ENCODE results near the gene CLEC20A. TPM values are rescaled to one million over a fixed set of nuclear protein-coding genes. Genes with fewer than 3 reads are reported as not detected.

CLEC20A gene
- total and polyA plus RNA-seq, 2 donors from 2014 or later, result 0.47 TPM; not detected in 1

DNA sequence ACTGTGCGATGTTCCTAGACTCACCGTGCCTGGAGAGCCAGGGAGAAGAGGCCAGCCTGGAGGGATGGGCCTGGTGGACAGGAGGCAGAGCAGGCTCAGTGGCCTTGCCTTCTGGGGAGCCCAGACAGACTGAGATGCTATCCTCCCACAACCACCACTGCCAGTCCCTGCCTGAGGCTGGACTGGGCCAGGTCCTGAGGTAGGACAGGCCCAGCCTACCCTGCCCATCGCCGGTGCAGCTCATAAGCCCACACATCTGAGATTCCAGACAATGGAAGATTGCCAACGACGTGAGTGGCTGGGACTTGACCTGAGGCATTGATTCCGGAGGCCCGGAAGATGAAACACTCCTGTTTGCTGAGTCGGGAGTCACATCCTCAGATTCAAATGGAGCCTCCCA, 5.8 kb downstream of the CLEC20A start:
- intact Hi-C loops (cut with DNase I), result no loop called here
- no peak for DNase-seq
- no peak for FAIRE-seq
- Histone ChIP-seq H3K4me3 (ENCODE audit: low read length in 3 of 3) (no peak overlapping the region), H3K27ac (ENCODE audit: low read depth in 2 of 2, low read length in 2 of 2) (no peak overlapping the region), H3K4me1 (ENCODE audit: control insufficient read depth in 2 of 3, insufficient read depth in 2 of 3, low read depth in 1 of 3, low read length in 3 of 3) (peaks cover 0 to 4% (median 0%) of the 10 kb centered on the region in 3 donors), H3K9me3 (ENCODE audit: control insufficient read depth in 2 of 3, insufficient read depth in 1 of 3, low read length in 3 of 3) (no peaks in the 10 kb centered on the region), H3K36me3 (ENCODE audit: control insufficient read depth in 2 of 3, insufficient read depth in 3 of 3, low read length in 3 of 3) (no peaks in the 10 kb centered on the region), H3K27me3 (ENCODE audit: control insufficient read depth, insufficient read depth, low read length) (no peaks in the 10 kb centered on the region), H3K9ac (ENCODE audit: low read length in 3 of 3) (no peak overlapping the region)
- TF ChIP-seq, protein P1, sequence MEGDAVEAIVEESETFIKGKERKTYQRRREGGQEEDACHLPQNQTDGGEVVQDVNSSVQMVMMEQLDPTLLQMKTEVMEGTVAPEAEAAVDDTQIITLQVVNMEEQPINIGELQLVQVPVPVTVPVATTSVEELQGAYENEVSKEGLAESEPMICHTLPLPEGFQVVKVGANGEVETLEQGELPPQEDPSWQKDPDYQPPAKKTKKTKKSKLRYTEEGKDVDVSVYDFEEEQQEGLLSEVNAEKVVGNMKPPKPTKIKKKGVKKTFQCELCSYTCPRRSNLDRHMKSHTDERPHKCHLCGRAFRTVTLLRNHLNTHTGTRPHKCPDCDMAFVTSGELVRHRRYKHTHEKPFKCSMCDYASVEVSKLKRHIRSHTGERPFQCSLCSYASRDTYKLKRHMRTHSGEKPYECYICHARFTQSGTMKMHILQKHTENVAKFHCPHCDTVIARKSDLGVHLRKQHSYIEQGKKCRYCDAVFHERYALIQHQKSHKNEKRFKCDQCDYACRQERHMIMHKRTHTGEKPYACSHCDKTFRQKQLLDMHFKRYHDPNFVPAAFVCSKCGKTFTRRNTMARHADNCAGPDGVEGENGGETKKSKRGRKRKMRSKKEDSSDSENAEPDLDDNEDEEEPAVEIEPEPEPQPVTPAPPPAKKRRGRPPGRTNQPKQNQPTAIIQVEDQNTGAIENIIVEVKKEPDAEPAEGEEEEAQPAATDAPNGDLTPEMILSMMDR (IDR thresholded peaks at IDR 0.05; ENCODE audit: borderline replicate concordance, extremely low read depth, insufficient read depth), result no peak

DNA sequence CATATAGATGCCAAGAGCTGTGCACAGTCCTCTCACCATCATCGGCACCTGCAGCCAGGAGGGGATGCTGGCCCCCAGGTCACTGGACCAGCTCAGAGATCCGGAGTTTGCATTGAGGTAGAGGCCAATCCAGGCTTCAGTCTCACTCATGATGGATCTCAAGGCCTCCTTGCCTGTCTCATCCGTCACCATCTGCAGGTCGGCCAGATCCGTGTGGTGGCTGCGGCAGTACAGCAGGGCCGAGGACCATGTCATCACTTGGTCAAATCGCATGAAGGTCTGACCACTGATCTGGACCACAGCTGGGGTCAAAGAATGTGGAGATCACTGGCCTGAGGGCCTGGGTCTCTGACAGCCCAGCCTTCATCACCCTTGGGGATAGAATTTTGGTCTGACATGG, 6.6 kb downstream of the CLEC20A start:
- H3K27me3 ChIP-seq (ENCODE audit: control insufficient read depth, insufficient read depth, low read length), result no peaks in the 10 kb centered on the region
- intact Hi-C loops (cut with DNase I), result no loop called here
- H3K4me1 ChIP-seq (ENCODE audit: control insufficient read depth in 2 of 3, insufficient read depth in 2 of 3, low read depth in 1 of 3, low read length in 3 of 3), result peaks cover 0 to 4% (median 0%) of the 10 kb centered on the region in 3 donors
- no peak for FAIRE-seq
- no peak overlapping the region for H3K4me3 ChIP-seq (ENCODE audit: low read length in 3 of 3)
- no peaks in the 10 kb centered on the region for H3K36me3 ChIP-seq (ENCODE audit: control insufficient read depth in 2 of 3, insufficient read depth in 3 of 3, low read length in 3 of 3)
- H3K9me3 ChIP-seq (ENCODE audit: control insufficient read depth in 2 of 3, insufficient read depth in 1 of 3, low read length in 3 of 3), result no peaks in the 10 kb centered on the region
- H3K27ac ChIP-seq (ENCODE audit: low read depth in 2 of 2, low read length in 2 of 2), result no peak overlapping the region
- no peak for DNase-seq
- TF ChIP-seq, protein P1 (IDR thresholded peaks at IDR 0.05; ENCODE audit: borderline replicate concordance, extremely low read depth, insufficient read depth), result no peak
- H3K9ac ChIP-seq (ENCODE audit: low read length in 3 of 3), result no peak overlapping the region

DNA sequence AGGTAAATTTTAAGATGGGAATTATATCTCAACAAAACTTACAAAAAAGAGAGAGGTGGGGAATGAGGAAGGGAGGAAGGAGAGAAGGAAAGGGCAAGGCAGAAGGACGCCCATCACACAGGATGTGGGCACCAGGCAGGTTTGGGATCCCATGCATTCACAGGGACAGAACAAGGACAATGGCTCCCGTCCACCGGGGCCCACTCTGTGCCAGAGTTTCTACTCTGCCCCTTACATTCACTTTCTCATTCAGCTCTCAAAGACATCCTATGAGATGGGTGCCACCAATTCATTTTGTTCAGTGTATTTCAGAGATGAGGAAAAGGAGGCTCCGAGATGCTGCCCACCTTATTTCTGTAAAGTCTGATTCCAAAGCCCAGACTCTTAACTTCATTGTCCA, 7.4 kb downstream of the CLEC20A start:
- Histone ChIP-seq H3K9ac (ENCODE audit: low read length in 3 of 3) (no peak overlapping the region), H3K27me3 (ENCODE audit: control insufficient read depth, insufficient read depth, low read length) (no peaks in the 10 kb centered on the region), H3K4me1 (ENCODE audit: control insufficient read depth in 2 of 3, insufficient read depth in 2 of 3, low read depth in 1 of 3, low read length in 3 of 3) (peaks cover 0 to 6% (median 0%) of the 10 kb centered on the region in 3 donors), H3K9me3 (ENCODE audit: control insufficient read depth in 2 of 3, insufficient read depth in 1 of 3, low read length in 3 of 3) (no peaks in the 10 kb centered on the region), H3K4me3 (ENCODE audit: low read length in 3 of 3) (no peak overlapping the region), H3K36me3 (ENCODE audit: control insufficient read depth in 2 of 3, insufficient read depth in 3 of 3, low read length in 3 of 3) (no peaks in the 10 kb centered on the region), H3K27ac (ENCODE audit: low read depth in 2 of 2, low read length in 2 of 2) (no peak overlapping the region)
- TF ChIP-seq, protein P1 (IDR thresholded peaks at IDR 0.05; ENCODE audit: borderline replicate concordance, extremely low read depth, insufficient read depth), result no peak
- intact Hi-C loops (cut with DNase I), result no loop called here
- DNase-seq, result no peak
- no peak for FAIRE-seq

DNA sequence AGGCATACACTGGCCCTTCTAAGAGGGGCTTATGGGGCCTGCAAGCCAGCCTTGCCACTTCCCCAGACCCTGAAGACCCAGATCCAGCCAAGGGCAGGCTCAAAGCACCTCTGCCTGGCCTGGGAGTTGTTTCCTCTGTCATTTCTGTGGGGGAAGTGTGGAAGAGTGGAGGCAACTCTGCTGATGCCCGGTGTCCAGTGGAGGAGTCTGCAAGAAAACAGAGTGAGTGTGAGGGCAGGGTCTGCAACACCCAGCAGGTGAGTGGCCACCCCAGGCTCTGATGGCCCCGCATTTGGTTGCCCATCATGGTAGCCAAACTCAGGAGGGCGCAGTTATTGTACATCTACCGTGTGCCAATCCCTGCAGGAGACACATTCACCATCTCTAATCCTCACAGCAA, 8.4 kb downstream of the CLEC20A start:
- FAIRE-seq (no peak), DNase-seq (no peak)
- no peak overlapping the region for H3K9ac ChIP-seq (ENCODE audit: low read length in 3 of 3)
- H3K9me3 ChIP-seq (ENCODE audit: control insufficient read depth in 2 of 3, insufficient read depth in 1 of 3, low read length in 3 of 3), result no peaks in the 10 kb centered on the region
- TF ChIP-seq, protein P1 (IDR thresholded peaks at IDR 0.05; ENCODE audit: borderline replicate concordance, extremely low read depth, insufficient read depth), result no peak
- no peak overlapping the region for H3K27ac ChIP-seq (ENCODE audit: low read depth in 2 of 2, low read length in 2 of 2)
- intact Hi-C loops (cut with DNase I), result no loop called here
- no peaks in the 10 kb centered on the region for H3K36me3 ChIP-seq (ENCODE audit: control insufficient read depth in 2 of 3, insufficient read depth in 3 of 3, low read length in 3 of 3)
- H3K4me1 ChIP-seq (ENCODE audit: control insufficient read depth in 2 of 3, insufficient read depth in 2 of 3, low read depth in 1 of 3, low read length in 3 of 3), result peaks cover 0 to 6% (median 0%) of the 10 kb centered on the region in 3 donors
- no peak overlapping the region for H3K4me3 ChIP-seq (ENCODE audit: low read length in 3 of 3)
- no peaks in the 10 kb centered on the region for H3K27me3 ChIP-seq (ENCODE audit: control insufficient read depth, insufficient read depth, low read length)

Measured in kidney (tissue), 14 donors.